ENCODE measurements around the gene EIF1. TPM values are rescaled to one million over a fixed set of nuclear protein-coding genes. Genes with fewer than 3 reads are reported as not detected.

The EIF1 gene
- total RNA-seq (2021; fragmentation: NEBNext Ultra II Directional; extraction: Animal tissue kit (Norgen Biotek cat#: 25700)) (528 and 539 TPM in 2 replicates), polyA plus RNA-seq (2011; rRNA removed) (89.3 and 175 TPM in 2 replicates), polyA minus RNA-seq (2011; rRNA and poly(A)+ RNA removed) (91.0 and 95.7 TPM in 2 replicates)
- 105 TPM for polyA plus RNA-seq (2011; cell fraction: cytosol; rRNA removed)
- 101 TPM for polyA plus RNA-seq (2011; cell fraction: nucleus; rRNA removed)
- polyA plus RNA-seq (2012, experiment 1 of 2) = 476 to 568 TPM (median 517 TPM) in 4 replicates
- polyA plus RNA-seq (2012, experiment 2 of 2) = 186 TPM
- polyA plus RNA-seq (2013, experiment 1 of 2) = 266 TPM
- 257 TPM for polyA plus RNA-seq (2013, experiment 2 of 2)
- 120 TPM for polyA minus RNA-seq (2011; cell fraction: cytosol; rRNA and poly(A)+ RNA removed)
- polyA minus RNA-seq (2011; cell fraction: nucleus; rRNA and poly(A)+ RNA removed) = 121 TPM
- long read RNA-seq, experiment 1, transcript EIF1-202 (2 exons, 2,170 nt) = minor isoform, 16 of 522 reads
- long read RNA-seq, experiment 1, transcript EIF1-203 (4 exons, 2,330 nt) = major isoform, 378 of 522 reads
- long read RNA-seq, experiment 1, partial matches to known transcripts = 69 of 522 reads
- long read RNA-seq, experiment 1, other reads (novel, unspliced or antisense) = 54 of 522 reads
- long read RNA-seq, experiment 2, transcript EIF1-202 (2 exons, 2,170 nt) = minor isoform, 33 of 371 reads
- long read RNA-seq, experiment 2, transcript EIF1-203 (4 exons, 2,330 nt) = major isoform, 309 of 371 reads
- long read RNA-seq, experiment 2, partial matches to known transcripts = 26 of 371 reads
- long read RNA-seq, experiment 2, other reads (novel, unspliced or antisense) = 2 of 371 reads

DNA sequence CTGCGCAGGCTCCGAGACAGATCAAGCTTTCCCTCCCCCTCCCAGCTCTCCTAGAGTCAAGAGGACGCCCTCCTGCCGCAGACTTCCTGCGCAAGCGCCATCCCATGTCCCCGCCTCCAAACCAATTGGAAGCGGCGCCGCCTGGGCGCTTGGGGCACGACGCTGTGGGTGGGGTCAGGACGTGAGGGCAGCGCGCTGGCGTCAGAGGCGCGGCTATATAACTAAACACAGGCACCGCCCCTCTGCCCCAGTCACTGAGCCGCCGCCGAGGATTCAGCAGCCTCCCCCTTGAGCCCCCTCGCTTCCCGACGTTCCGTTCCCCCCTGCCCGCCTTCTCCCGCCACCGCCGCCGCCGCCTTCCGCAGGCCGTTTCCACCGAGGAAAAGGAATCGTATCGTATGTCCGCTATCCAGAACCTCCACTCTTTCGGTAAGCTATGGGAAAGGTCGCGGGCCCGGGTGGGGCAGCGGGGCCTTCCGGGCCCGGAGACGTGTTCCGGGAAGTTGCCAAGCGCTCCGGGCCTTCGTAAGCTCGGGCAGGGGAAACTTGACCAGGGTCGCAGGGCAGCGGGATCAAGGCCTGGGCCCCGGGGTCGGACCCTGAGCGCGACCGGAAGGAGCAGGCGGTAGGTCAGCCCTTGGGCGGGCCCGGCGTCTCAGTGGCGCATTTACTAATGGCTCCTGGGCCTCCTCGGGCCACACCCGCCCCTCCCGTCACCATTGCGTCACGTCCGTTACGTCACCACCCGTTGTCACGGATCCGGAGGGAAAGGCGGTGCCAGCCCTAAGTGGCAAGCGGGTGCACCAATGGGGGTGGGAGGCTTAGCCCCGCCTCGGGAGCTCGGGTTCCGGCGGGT lies at the start of gene EIF1:
TSS of gene EIF1 (plus strand) at position 245 of the 856 bp plus-strand sequence. CDS start at position 399, 154 bp downstream.
- Histone ChIP-seq H3K4me1 (replicated peaks in 1 of 4; ENCODE audit: control insufficient read depth in 3 of 4, insufficient read depth in 4 of 4, low read length in 3 of 4) (peaks cover 0 to 3% (median 2%) of the 10 kb centered on the region in 4 experiments; a peak in 4 of 7 replicates), H2BK15ac (ENCODE audit: low read length) (0 out of 2 replicates have a peak within 1 kb of the TSS, but pooled peaks have one; percentile 61), H2BK5ac (ENCODE audit: low read depth, low read length) (peak within 1 kb of the TSS; percentile 97), H2BK120ac (replicated peaks; ENCODE audit: low read depth, low read length) (no peak within 1 kb of the TSS), H2AK5ac (ENCODE audit: low read depth, low read length) (peak within 1 kb of the TSS; percentile 71; the same call in 1 of the 2 replicates), H3K23ac (ENCODE audit: insufficient read length) (no peak within 1 kb of the TSS), H3K79me2 (ENCODE audit: control insufficient read depth in 1 of 2, insufficient read depth in 2 of 2, low read length in 2 of 2) (peaks cover 0 to 16% of the 10 kb centered on the region in 2 experiments; a peak in 3 of 4 replicates), H3K9ac (replicated peaks in 1 of 4; ENCODE audit: extremely low read depth in 1 of 4, low read depth in 3 of 4, low read length in 3 of 4) (peak within 1 kb of the TSS; percentile 93 to 98 (median 96)), H3K4ac (replicated peaks; ENCODE audit: insufficient read length, low read depth, low read length) (peak within 1 kb of the TSS; percentile 94), H4K20me1 (replicated peaks in 1 of 2; ENCODE audit: control insufficient read depth in 1 of 2, insufficient read depth in 2 of 2, low read length in 2 of 2) (peaks cover 10 to 20% of the 10 kb centered on the region in 2 experiments), H3K9me3 (ENCODE audit: insufficient read depth in 2 of 2, low read depth in 1 of 2, low read length in 1 of 2) (no peaks in the 10 kb centered on the region), H2BK20ac (ENCODE audit: low read length) (no peak within 1 kb of the TSS), H3K36me3 (ENCODE audit: control insufficient read depth in 2 of 4, insufficient read depth in 4 of 4, low read length in 3 of 4) (peaks cover 27 to 45% (median 40%) of the 10 kb centered on the region in 4 experiments), H3K27ac (ENCODE audit: low read depth, low read length) (peak within 1 kb of the TSS; percentile 97), H3K4me2 (ENCODE audit: insufficient read depth in 1 of 2, low read depth in 2 of 2, low read length in 2 of 2) (peak within 1 kb of the TSS; percentile 83 to 87), H4K5ac (ENCODE audit: insufficient read length, low read depth, low read length) (peak within 1 kb of the TSS; percentile 82), H3K23me2 (ENCODE audit: low read depth, low read length) (peaks cover 7% of the 10 kb centered on the region), H4K91ac (replicated peaks; ENCODE audit: insufficient read length, low read length) (peak within 1 kb of the TSS; percentile 85), H4K8ac (ENCODE audit: extremely low read depth, insufficient read depth, low read length) (peak within 1 kb of the TSS; percentile 98; the same call in 1 of the 2 replicates), H2AFZ (ENCODE audit: low read length) (0 out of 2 replicates have a peak within 1 kb of the TSS, but pooled peaks have one; percentile 73), H3K4me3 (ENCODE audit: extremely low read depth in 1 of 4, insufficient read depth in 2 of 4, low read depth in 3 of 4, low read length in 4 of 4) (peak within 1 kb of the TSS; percentile 92 to 99 (median 94)), H3K27me3 (replicated peaks in 1 of 4; ENCODE audit: control insufficient read depth in 3 of 4, extremely low read depth in 1 of 4, insufficient read depth in 3 of 4, low read length in 3 of 4) (no peaks in the 10 kb centered on the region), H3K18ac (ENCODE audit: extremely low read depth, low read length) (peak within 1 kb of the TSS; percentile 94), H3K14ac (ENCODE audit: insufficient read length) (no peak within 1 kb of the TSS), H3K56ac (replicated peaks; ENCODE audit: insufficient read length, low read depth, low read length) (peak within 1 kb of the TSS; percentile 82), H3K79me1 (ENCODE audit: low read depth, low read length) (no peaks in the 10 kb centered on the region), H2BK12ac (ENCODE audit: low read depth, low read length) (peak within 1 kb of the TSS; percentile 63; the same call in 1 of the 2 replicates)
- POLR2A ChIA-PET (ENCODE audit: partially characterized antibody) = interaction anchor here (0.6 to 9.3 kb wide), 104 partner anchors 10 to 1600 kb away, joined by 3 to 378 read pairs (median 4); partner anchors contain the start of genes ACLY, CNP, DNAJC7 and FKBP10
- CTCF ChIA-PET (ENCODE audit: partially characterized antibody) = interaction anchor here (0.5 to 4.3 kb wide), 18 partner anchors 9 to 151 kb away, joined by 3 to 22 read pairs (median 4); partner anchors contain the start of genes GAST and JUP
- FAIRE-seq (no peak), DNase-seq (ENCODE audit: low read depth in 1 of 2, low spot score in 2 of 2) (peak; percentile 100)
- 1% methylated on average over 68 of the region's 81 CpGs; no CpG with 5 or more reads in 1 of the 2 experiments for WGBS, 2 experiments (ENCODE audit: extremely low coverage in 1 of 2, insufficient coverage in 1 of 2, insufficient read length in 1 of 2, insufficient replicate concordance in 2 of 2, low coverage in 1 of 2, low lambda C conversion rate in 2 of 2, missing lambda C conversion rate in 1 of 2)
- TF ChIP-seq HDAC2 (IDR thresholded peaks at IDR 0.05; ENCODE audit: borderline replicate concordance in 1 of 2, low read depth in 2 of 2, low read length in 2 of 2) (0 out of 4 replicates have a peak, but pooled peaks of 1 of the 2 experiments have one; percentile 7), SP4 (IDR thresholded peaks at IDR 0.05; ENCODE audit: low read length) (peak; percentile 22; the same call in 1 of the 2 replicates), SP2 (IDR thresholded peaks at IDR 0.05; ENCODE audit: low read length) (peak; percentile 66), FOSL1 (IDR thresholded peaks at IDR 0.05; ENCODE audit: insufficient read depth, low read depth, low read length) (no peak), GTF2F1 (IDR thresholded peaks at IDR 0.05; ENCODE audit: borderline replicate concordance, low read depth, low read length) (peak; percentile 93)
